ENCODE results near the gene STEAP2.

STEAP2 gene

GRCh38 chr7:90172624-90173023 lies 38.9 kb upstream of the STEAP2 start:
- Histone ChIP-seq H3K9me3 (ENCODE audit: insufficient read depth, low read length) (peaks cover 15% of the 10 kb centered on the region; the same call in 1 of the 2 replicates), H3K36me3 (ENCODE audit: insufficient read depth, insufficient read length, low read length) (no peaks in the 10 kb centered on the region), H3K4me1 (ENCODE audit: insufficient read depth, insufficient read length) (no peaks in the 10 kb centered on the region), H3K4me3 (ENCODE audit: insufficient read length, low read depth) (no peak overlapping the region), H3K9ac (ENCODE audit: insufficient read length, low read depth) (no peak overlapping the region), H3K27me3 (ENCODE audit: insufficient read depth, insufficient read length) (no peaks in the 10 kb centered on the region)
- no peak for DNase-seq (ENCODE audit: low read depth, low spot score)
- TF ChIP-seq ZNF274 (IDR thresholded peaks at IDR 0.05; ENCODE audit: low read depth, low read length) (no peak), YY1 (IDR thresholded peaks at IDR 0.05; ENCODE audit: insufficient read depth, insufficient read length) (no peak), SUZ12 (IDR thresholded peaks at IDR 0.05; ENCODE audit: extremely low read depth, insufficient read depth, insufficient read length) (no peak)

GRCh38 chr7:90173127-90173844 lies 38.3 kb upstream of the STEAP2 start:
- no peaks in the 10 kb centered on the region for H3K36me3 ChIP-seq (ENCODE audit: insufficient read depth, insufficient read length, low read length)
- no peaks in the 10 kb centered on the region for H3K27me3 ChIP-seq (ENCODE audit: insufficient read depth, insufficient read length)
- no peak overlapping the region for H3K9ac ChIP-seq (ENCODE audit: insufficient read length, low read depth)
- DNase-seq (ENCODE audit: low read depth, low spot score) = no peak
- peaks cover 15% of the 10 kb centered on the region; the same call in 1 of the 2 replicates for H3K9me3 ChIP-seq (ENCODE audit: insufficient read depth, low read length)
- TF ChIP-seq SUZ12 (IDR thresholded peaks at IDR 0.05; ENCODE audit: extremely low read depth, insufficient read depth, insufficient read length) = no peak
- no peak overlapping the region for H3K4me3 ChIP-seq (ENCODE audit: insufficient read length, low read depth)
- H3K4me1 ChIP-seq (ENCODE audit: insufficient read depth, insufficient read length) = no peaks in the 10 kb centered on the region

- Histone ChIP-seq H3K4me3 (ENCODE audit: insufficient read length, low read depth) (no peak overlapping the region), H3K4me1 (ENCODE audit: insufficient read depth, insufficient read length) (no peaks in the 10 kb centered on the region), H3K9me3 (ENCODE audit: insufficient read depth, low read length) (peaks cover 15% of the 10 kb centered on the region; the same call in 1 of the 2 replicates), H3K36me3 (ENCODE audit: insufficient read depth, insufficient read length, low read length) (no peaks in the 10 kb centered on the region), H3K27me3 (ENCODE audit: insufficient read depth, insufficient read length) (no peaks in the 10 kb centered on the region), H3K9ac (ENCODE audit: insufficient read length, low read depth) (no peak overlapping the region)
- no peak for DNase-seq (ENCODE audit: low read depth, low spot score)
- TF ChIP-seq ZNF274 (IDR thresholded peaks at IDR 0.05; ENCODE audit: low read depth, low read length) = no peak
- TF ChIP-seq YY1 (IDR thresholded peaks at IDR 0.05; ENCODE audit: insufficient read depth, insufficient read length) = no peak
- TF ChIP-seq SUZ12 (IDR thresholded peaks at IDR 0.05; ENCODE audit: extremely low read depth, insufficient read depth, insufficient read length) = no peak
Measured at GRCh38 chr7:90175667-90176066, 35.9 kb upstream of the STEAP2 start.

- peaks cover 15% of the 10 kb centered on the region; the same call in 1 of the 2 replicates for H3K9me3 ChIP-seq (ENCODE audit: insufficient read depth, low read length)
Measured at GRCh38 chr7:90176195-90176594, 35.3 kb upstream of the STEAP2 start.

GRCh38 chr7:90178166-90178565 lies 33.4 kb upstream of the STEAP2 start:
- no peaks in the 10 kb centered on the region for H3K27me3 ChIP-seq (ENCODE audit: insufficient read depth, insufficient read length)
- TF ChIP-seq YY1 (IDR thresholded peaks at IDR 0.05; ENCODE audit: insufficient read depth, insufficient read length) (no peak), ZNF274 (IDR thresholded peaks at IDR 0.05; ENCODE audit: low read depth, low read length) (no peak), SUZ12 (IDR thresholded peaks at IDR 0.05; ENCODE audit: extremely low read depth, insufficient read depth, insufficient read length) (no peak)
- no peaks in the 10 kb centered on the region for H3K4me1 ChIP-seq (ENCODE audit: insufficient read depth, insufficient read length)
- H3K9ac ChIP-seq (ENCODE audit: insufficient read length, low read depth) = no peak overlapping the region
- no peak overlapping the region for H3K4me3 ChIP-seq (ENCODE audit: insufficient read length, low read depth)
- H3K36me3 ChIP-seq (ENCODE audit: insufficient read depth, insufficient read length, low read length) = no peaks in the 10 kb centered on the region
- DNase-seq (ENCODE audit: low read depth, low spot score) = no peak
- H3K9me3 ChIP-seq (ENCODE audit: insufficient read depth, low read length) = peaks cover 15% of the 10 kb centered on the region; the same call in 1 of the 2 replicates

More at GRCh38 chr7:90176195-90176594, 35.3 kb upstream of the STEAP2 start:
- no peak for DNase-seq (ENCODE audit: low read depth, low spot score)
- Histone ChIP-seq H3K4me1 (ENCODE audit: insufficient read depth, insufficient read length) (no peaks in the 10 kb centered on the region), H3K27me3 (ENCODE audit: insufficient read depth, insufficient read length) (no peaks in the 10 kb centered on the region), H3K36me3 (ENCODE audit: insufficient read depth, insufficient read length, low read length) (no peaks in the 10 kb centered on the region), H3K4me3 (ENCODE audit: insufficient read length, low read depth) (no peak overlapping the region), H3K9ac (ENCODE audit: insufficient read length, low read depth) (no peak overlapping the region)
- no peak for TF ChIP-seq YY1 (IDR thresholded peaks at IDR 0.05; ENCODE audit: insufficient read depth, insufficient read length)
- TF ChIP-seq SUZ12 (IDR thresholded peaks at IDR 0.05; ENCODE audit: extremely low read depth, insufficient read depth, insufficient read length) = no peak
- TF ChIP-seq ZNF274 (IDR thresholded peaks at IDR 0.05; ENCODE audit: low read depth, low read length) = no peak

- Histone ChIP-seq H3K9ac (ENCODE audit: insufficient read length, low read depth) (no peak overlapping the region), H3K4me3 (ENCODE audit: insufficient read length, low read depth) (no peak overlapping the region)
- no peak for DNase-seq (ENCODE audit: low read depth, low spot score)
Measured at GRCh38 chr7:90178679-90179278, 32.8 kb upstream of the STEAP2 start.

GRCh38 chr7:90180011-90180585 lies 31.4 kb upstream of the STEAP2 start:
- no peak for DNase-seq (ENCODE audit: low read depth, low spot score)
- H3K4me1 ChIP-seq (ENCODE audit: insufficient read depth, insufficient read length) = no peaks in the 10 kb centered on the region
- no peaks in the 10 kb centered on the region for H3K36me3 ChIP-seq (ENCODE audit: insufficient read depth, insufficient read length, low read length)
- H3K9ac ChIP-seq (ENCODE audit: insufficient read length, low read depth) = no peak overlapping the region
- no peaks in the 10 kb centered on the region for H3K27me3 ChIP-seq (ENCODE audit: insufficient read depth, insufficient read length)
- peaks cover 15% of the 10 kb centered on the region; the same call in 1 of the 2 replicates for H3K9me3 ChIP-seq (ENCODE audit: insufficient read depth, low read length)
- TF ChIP-seq ZNF274 (IDR thresholded peaks at IDR 0.05; ENCODE audit: low read depth, low read length) = no peak
- no peak for TF ChIP-seq SUZ12 (IDR thresholded peaks at IDR 0.05; ENCODE audit: extremely low read depth, insufficient read depth, insufficient read length)
- no peak for TF ChIP-seq YY1 (IDR thresholded peaks at IDR 0.05; ENCODE audit: insufficient read depth, insufficient read length)
- no peak overlapping the region for H3K4me3 ChIP-seq (ENCODE audit: insufficient read length, low read depth)

More at GRCh38 chr7:90178679-90179278, 32.8 kb upstream of the STEAP2 start:
- H3K9me3 ChIP-seq (ENCODE audit: insufficient read depth, low read length) = peaks cover 15% of the 10 kb centered on the region; the same call in 1 of the 2 replicates
- no peaks in the 10 kb centered on the region for H3K27me3 ChIP-seq (ENCODE audit: insufficient read depth, insufficient read length)
- H3K36me3 ChIP-seq (ENCODE audit: insufficient read depth, insufficient read length, low read length) = no peaks in the 10 kb centered on the region
- H3K4me1 ChIP-seq (ENCODE audit: insufficient read depth, insufficient read length) = no peaks in the 10 kb centered on the region
- TF ChIP-seq YY1 (IDR thresholded peaks at IDR 0.05; ENCODE audit: insufficient read depth, insufficient read length) = no peak
